Peyer's patch (tissue), 4 donors: ENCODE results near the gene DOCK4. TPM values are rescaled to one million over a fixed set of nuclear protein-coding genes. Genes with fewer than 3 reads are reported as not detected.

Source experiments
- DNase-seq, 3 donors: peaks; one replicate each; pipeline ENCODE4 v3.0.0-alpha.2; 2017 to 2019
- H3K27ac ChIP-seq, 4 donors: fragments of 200-600 bp; sonication (generic); one replicate each; pipeline ENCODE4 v1.5.1; 2016 to 2019
- H3K27me3 ChIP-seq, 2 donors: fragments of 200-600 bp; sonication (generic); one replicate each; pipeline ENCODE4 v1.5.1; 2019
- H3K36me3 ChIP-seq, 3 donors: fragments of 200-600 bp; sonication (generic); one replicate each; pipeline ENCODE4 v1.5.1; 2016 to 2019
- H3K4me1 ChIP-seq, 4 donors: fragments of 200-600 bp; sonication (generic); one replicate each; pipeline ENCODE4 v1.5.1; 2016 to 2019
- H3K4me3 ChIP-seq, 4 donors: fragments of 200-600 bp; sonication (generic); 1 replicate in 3 of 4; 2 replicates in 1 of 4; pipeline ENCODE4 v1.5.1; 2016 to 2019; ENCODE audit warnings: mild to moderate bottlenecking in 1 of 4
- H3K9me3 ChIP-seq, 4 donors: fragments of 200-600 bp; sonication (generic); one replicate each; pipeline ENCODE4 v1.5.1; 2016 to 2019; ENCODE audit warnings: mild to moderate bottlenecking in 1 of 4
- CTCF ChIP-seq, 6 experiments: fragments of 450-650 bp in 4 of 6; fragments of 200-600 bp in 2 of 6; sonication (generic) in 1 of 6; IDR thresholded peaks; one replicate each; pipeline ENCODE4 v1.5.1; 2017 to 2019; ENCODE audit warnings: antibody characterized with exemption in 6 of 6, mild to moderate bottlenecking in 3 of 6, moderate library complexity in 1 of 6
- POLR2A ChIP-seq, 2 donors: fragments of 450-650 bp; IDR thresholded peaks; one replicate each; pipeline ENCODE4 v1.5.1; 2017; ENCODE audit warnings: antibody characterized with exemption in 2 of 2, mild to moderate bottlenecking in 2 of 2, moderate library complexity in 2 of 2
- total RNA-seq, 4 donors: library from RNA; depleted of rRNA; stranded (reverse); fragments of >200 nt; gene quantifications; one replicate each; pipeline ENCODE4 v1.1.0, GENCODE V29; 2016

The DOCK4 gene
- total RNA-seq, 4 donors from 2014 or later = 5.1 to 52.8 (median 15.5) TPM

GRCh38 chr7:112185005-112185834 is 21.0 kb downstream of the DOCK4 start:
- TF ChIP-seq POLR2A (IDR thresholded peaks at IDR 0.05) (no peak), CTCF (IDR thresholded peaks at IDR 0.05) (no peak)
- no peak overlapping the region for H3K4me3 ChIP-seq
- DNase-seq = no peak
- H3K36me3 ChIP-seq = no peaks in the 10 kb centered on the region
- H3K27ac ChIP-seq = no peak overlapping the region
- no peaks in the 10 kb centered on the region for H3K9me3 ChIP-seq
- no peaks in the 10 kb centered on the region for H3K27me3 ChIP-seq
- no peaks in the 10 kb centered on the region for H3K4me1 ChIP-seq

DNA sequence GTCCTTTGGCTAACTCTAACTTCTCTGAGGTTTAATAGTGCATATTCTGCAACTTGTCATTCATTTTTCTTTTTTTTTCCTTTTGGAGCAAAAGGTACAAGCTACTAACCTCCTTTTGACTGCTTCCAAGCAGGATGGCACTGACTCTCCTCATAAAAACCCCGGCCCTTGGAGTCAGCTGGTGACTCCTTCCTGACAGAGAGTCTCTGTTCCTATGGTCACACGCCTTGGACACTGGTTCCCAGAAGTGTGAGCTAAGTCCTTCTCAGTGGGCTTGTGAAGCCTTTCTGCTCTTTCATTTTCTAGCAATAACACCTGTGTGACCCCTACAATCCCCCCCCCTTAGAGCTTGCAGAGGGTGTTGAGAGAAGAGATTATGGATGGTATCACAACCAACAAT is 21.7 kb downstream of the DOCK4 start:
- H3K27me3 ChIP-seq = no peaks in the 10 kb centered on the region
- H3K9me3 ChIP-seq = no peaks in the 10 kb centered on the region
- no peak overlapping the region for H3K4me3 ChIP-seq
- no peaks in the 10 kb centered on the region for H3K4me1 ChIP-seq
- no peak overlapping the region for H3K27ac ChIP-seq
- no peaks in the 10 kb centered on the region for H3K36me3 ChIP-seq
- no peak for TF ChIP-seq CTCF (IDR thresholded peaks at IDR 0.05)
- TF ChIP-seq POLR2A (IDR thresholded peaks at IDR 0.05) = no peak
- DNase-seq = no peak

DNA sequence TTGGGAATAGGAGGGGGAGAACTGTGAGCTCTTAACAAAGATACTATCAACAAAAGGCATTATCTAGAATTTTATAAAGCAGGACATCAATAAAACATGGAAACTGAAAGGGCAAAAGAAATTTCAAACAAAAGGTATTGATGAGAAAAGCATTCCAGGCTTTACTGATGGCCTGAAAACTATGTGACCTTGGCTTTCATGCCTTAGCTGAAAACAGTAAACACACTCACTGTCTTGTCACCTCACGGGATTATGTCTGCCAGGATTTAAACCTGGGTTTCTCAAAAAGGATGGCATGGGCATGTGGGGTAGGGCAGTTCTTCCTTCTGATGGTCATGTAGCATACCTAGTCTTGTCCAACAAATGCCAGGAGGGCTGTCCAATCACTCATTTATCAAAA is 22.9 kb downstream of the DOCK4 start:
- Histone ChIP-seq H3K36me3 (no peaks in the 10 kb centered on the region), H3K9me3 (no peaks in the 10 kb centered on the region), H3K27ac (no peak overlapping the region), H3K27me3 (no peaks in the 10 kb centered on the region), H3K4me3 (no peak overlapping the region), H3K4me1 (no peaks in the 10 kb centered on the region)
- TF ChIP-seq CTCF (IDR thresholded peaks at IDR 0.05) (no peak), POLR2A (IDR thresholded peaks at IDR 0.05) (no peak)
- DNase-seq = no peak

DNA sequence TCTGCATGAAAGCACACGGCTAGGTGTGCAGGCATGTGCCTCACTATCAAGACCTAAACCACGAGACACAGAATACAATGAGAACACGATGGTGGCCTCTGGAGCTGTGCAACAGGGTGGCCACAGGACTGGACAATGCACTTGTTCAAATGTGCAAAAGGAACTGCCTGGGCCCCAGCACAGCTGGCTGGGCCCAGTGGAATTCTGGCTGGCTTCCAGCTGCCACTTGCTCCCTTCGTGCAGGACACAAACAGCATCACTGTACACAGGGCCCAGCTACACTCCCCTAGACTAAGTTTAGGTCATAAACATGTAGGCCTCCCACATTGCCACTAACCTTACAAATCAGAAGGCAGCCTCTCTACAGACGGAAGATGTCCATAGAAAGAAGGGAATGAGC is 23.4 kb downstream of the DOCK4 start:
- Histone ChIP-seq H3K27ac (no peak overlapping the region), H3K36me3 (no peaks in the 10 kb centered on the region), H3K9me3 (no peaks in the 10 kb centered on the region), H3K27me3 (no peaks in the 10 kb centered on the region), H3K4me3 (no peak overlapping the region), H3K4me1 (no peaks in the 10 kb centered on the region)
- no peak for TF ChIP-seq POLR2A (IDR thresholded peaks at IDR 0.05)
- TF ChIP-seq CTCF (IDR thresholded peaks at IDR 0.05) = no peak
- DNase-seq = no peak

DNA sequence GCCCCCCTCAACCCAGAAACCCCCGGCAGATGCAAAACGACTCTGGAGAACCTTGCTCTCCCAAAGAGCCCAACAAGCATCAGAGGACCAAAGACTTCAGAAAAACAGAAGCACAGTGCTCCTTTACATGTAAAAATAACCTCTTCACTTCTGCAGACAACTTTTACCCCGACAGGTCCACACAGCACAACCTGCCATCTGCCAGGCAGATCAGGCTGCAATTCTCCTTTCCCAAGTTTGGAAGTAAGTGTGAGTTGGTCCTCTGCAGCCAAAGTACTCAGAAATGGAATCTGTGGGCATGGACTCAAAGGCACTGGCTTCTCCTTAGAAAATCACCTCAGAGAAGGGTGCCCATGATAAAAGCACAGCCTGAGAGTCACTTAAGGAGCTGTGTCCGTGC is 26.0 kb downstream of the DOCK4 start:
- no peaks in the 10 kb centered on the region for H3K9me3 ChIP-seq
- TF ChIP-seq POLR2A (IDR thresholded peaks at IDR 0.05) (no peak), CTCF (IDR thresholded peaks at IDR 0.05) (no peak)
- no peaks in the 10 kb centered on the region for H3K27me3 ChIP-seq
- H3K4me3 ChIP-seq = no peak overlapping the region
- H3K27ac ChIP-seq = no peak overlapping the region
- no peaks in the 10 kb centered on the region for H3K36me3 ChIP-seq
- H3K4me1 ChIP-seq = no peaks in the 10 kb centered on the region
- no peak for DNase-seq
